Daoy (cell line): ENCODE results near the gene SLC35E2B. TPM values are rescaled to one million over a fixed set of nuclear protein-coding genes. Genes with fewer than 3 reads are reported as not detected.
"Not testable (repeated sequence)": the region's sequence is repeated elsewhere in the genome, so short reads cannot be mapped to it uniquely, and the experiment has no call there.

Source experiments
- DNase-seq: peaks from one replicate; pipeline ENCODE4 v3.0.0-alpha.2; 2015; ENCODE audit warnings: low read depth
- total RNA-seq: library from RNA; depleted of rRNA; stranded (reverse); fragments of >200 nt; shearing (Covaris generic); gene quantifications from 2 replicates; pipeline ENCODE4 v1.2.3, GENCODE V29; 2014

Gene SLC35E2B
- total RNA-seq, 1 experiment from 2014 or later: 12.2 TPM

- no peak for DNase-seq
These were observed 11.2 kb upstream of the SLC35E2B start for GRCh38 chr1:1703796-1704195.

GRCh38 chr1:1702506-1702905 is 9.9 kb upstream of the SLC35E2B start:
- DNase-seq: not testable (repeated sequence)

- DNase-seq: not testable (repeated sequence)
These were observed 8.0 kb upstream of the SLC35E2B start for GRCh38 chr1:1700557-1700956.

GRCh38 chr1:1700067-1700466 is 7.5 kb upstream of the SLC35E2B start:
- DNase-seq: not testable (repeated sequence)

- not testable (repeated sequence) for DNase-seq
These were observed 6.5 kb upstream of the SLC35E2B start for GRCh38 chr1:1699061-1699460.

GRCh38 chr1:1697358-1698183 is 5.0 kb upstream of the SLC35E2B start:
- DNase-seq: not testable (repeated sequence)

GRCh38 chr1:1696431-1697357 is 4.1 kb upstream of the SLC35E2B start:
- not testable (repeated sequence) for DNase-seq

GRCh38 chr1:1692324-1692713 is 276 bp downstream of the SLC35E2B start:
- peak; percentile 72 for DNase-seq

- not testable (repeated sequence) for DNase-seq
These were observed 1.2 kb downstream of the SLC35E2B start for GRCh38 chr1:1691443-1691842.

- DNase-seq: not testable (repeated sequence)
These were observed 3.1 kb downstream of the SLC35E2B start for GRCh38 chr1:1689526-1689925.

- no peak for DNase-seq
These were observed 4.7 kb downstream of the SLC35E2B start for GRCh38 chr1:1687846-1688245.

GRCh38 chr1:1684031-1684681 is 8.4 kb downstream of the SLC35E2B start:
- no peak for DNase-seq

GRCh38 chr1:1683104-1683905 is 9.3 kb downstream of the SLC35E2B start:
- DNase-seq: no peak

- no peak for DNase-seq
These were observed 11.7 kb downstream of the SLC35E2B start for GRCh38 chr1:1680912-1681273.

- DNase-seq: no peak
These were observed 12.3 kb downstream of the SLC35E2B start for GRCh38 chr1:1680031-1680911.

- DNase-seq: no peak
These were observed 13.8 kb downstream of the SLC35E2B start for GRCh38 chr1:1678581-1679380.

- no peak for DNase-seq
These were observed 14.6 kb downstream of the SLC35E2B start for GRCh38 chr1:1677718-1678580.

- not testable (repeated sequence) for DNase-seq
These were observed 16.5 kb downstream of the SLC35E2B start for GRCh38 chr1:1676087-1676486.
